Measurements from ENCODE around the gene ADCY2.
A peak's percentile ranks its signal among the peaks of the same experiment; 100 is the strongest.

The ADCY2 gene

GRCh38 chr5:7728076-7728475 is 332.1 kb downstream of the ADCY2 start:
- Histone ChIP-seq H3K27ac (ENCODE audit: low read depth, low read length) (no peak overlapping the region), H3K79me2 (ENCODE audit: control insufficient read depth, low read length) (no peaks in the 10 kb centered on the region), H3K36me3 (ENCODE audit: control insufficient read depth, low read length) (no peaks in the 10 kb centered on the region), H3K9me3 (ENCODE audit: control insufficient read depth, insufficient read depth, low read length) (no peaks in the 10 kb centered on the region), H3K9me2 (replicated peaks; ENCODE audit: control insufficient read depth, low read length) (no peaks in the 10 kb centered on the region), H3K27me3 (ENCODE audit: control insufficient read depth, low read length) (no peaks in the 10 kb centered on the region), H3F3A (ENCODE audit: control insufficient read depth, insufficient read depth) (no peaks in the 10 kb centered on the region), H4K20me1 (ENCODE audit: control insufficient read depth, insufficient read depth, low read depth, low read length) (no peaks in the 10 kb centered on the region), H3K4me1 (ENCODE audit: control insufficient read depth, low read length) (no peaks in the 10 kb centered on the region), H3K4me3 (ENCODE audit: low read length) (no peak overlapping the region), H3K4me2 (ENCODE audit: low read length) (no peak overlapping the region)
- no peak for TF ChIP-seq EZH2phosphoT487 (IDR thresholded peaks at IDR 0.05; ENCODE audit: borderline replicate concordance, low read length)

DNA sequence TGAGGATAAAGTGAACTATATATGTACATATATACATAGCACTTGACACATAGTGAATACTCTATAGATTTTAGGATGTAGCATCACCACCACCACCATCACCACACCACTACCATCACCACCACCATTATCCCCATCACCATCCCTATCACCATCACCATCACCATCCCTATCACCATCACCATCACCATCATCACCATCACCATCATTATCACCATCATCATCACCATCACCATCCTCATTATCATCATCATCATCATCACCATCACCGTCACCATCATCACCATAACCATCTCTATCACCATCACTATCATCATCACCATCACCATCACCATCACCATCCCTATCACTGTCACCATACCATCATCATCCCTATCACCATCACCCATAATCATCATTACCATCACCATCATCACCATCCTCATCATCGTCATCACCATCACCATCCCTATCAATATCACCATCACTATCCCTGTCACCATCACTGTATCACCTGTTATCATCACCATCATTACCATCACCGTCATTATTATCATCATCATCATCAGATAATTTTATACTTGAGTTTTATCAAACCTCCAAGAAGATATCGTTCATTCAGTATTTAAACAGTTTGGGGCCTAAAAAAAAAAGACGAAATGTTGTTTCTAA is 345.6 kb downstream of the ADCY2 start:
- no peaks in the 10 kb centered on the region for H3F3A ChIP-seq (ENCODE audit: control insufficient read depth, insufficient read depth)
- H3K36me3 ChIP-seq (ENCODE audit: control insufficient read depth, low read length): no peaks in the 10 kb centered on the region
- no peak overlapping the region for H3K27ac ChIP-seq (ENCODE audit: low read depth, low read length)
- no peaks in the 10 kb centered on the region for H3K27me3 ChIP-seq (ENCODE audit: control insufficient read depth, low read length)
- H3K9me3 ChIP-seq (ENCODE audit: control insufficient read depth, insufficient read depth, low read length): no peaks in the 10 kb centered on the region
- no peaks in the 10 kb centered on the region for H3K79me2 ChIP-seq (ENCODE audit: control insufficient read depth, low read length)
- H4K20me1 ChIP-seq (ENCODE audit: control insufficient read depth, insufficient read depth, low read depth, low read length): 0 out of 2 replicates have a peak, but pooled peaks cover 2% of the 10 kb centered on the region
- no peaks in the 10 kb centered on the region for H3K9me2 ChIP-seq (replicated peaks; ENCODE audit: control insufficient read depth, low read length)
- H3K4me3 ChIP-seq (ENCODE audit: low read length): no peak overlapping the region
- H3K4me2 ChIP-seq (ENCODE audit: low read length): no peak overlapping the region
- no peak for TF ChIP-seq EZH2phosphoT487 (IDR thresholded peaks at IDR 0.05; ENCODE audit: borderline replicate concordance, low read length)
- TF ChIP-seq, protein P1, sequence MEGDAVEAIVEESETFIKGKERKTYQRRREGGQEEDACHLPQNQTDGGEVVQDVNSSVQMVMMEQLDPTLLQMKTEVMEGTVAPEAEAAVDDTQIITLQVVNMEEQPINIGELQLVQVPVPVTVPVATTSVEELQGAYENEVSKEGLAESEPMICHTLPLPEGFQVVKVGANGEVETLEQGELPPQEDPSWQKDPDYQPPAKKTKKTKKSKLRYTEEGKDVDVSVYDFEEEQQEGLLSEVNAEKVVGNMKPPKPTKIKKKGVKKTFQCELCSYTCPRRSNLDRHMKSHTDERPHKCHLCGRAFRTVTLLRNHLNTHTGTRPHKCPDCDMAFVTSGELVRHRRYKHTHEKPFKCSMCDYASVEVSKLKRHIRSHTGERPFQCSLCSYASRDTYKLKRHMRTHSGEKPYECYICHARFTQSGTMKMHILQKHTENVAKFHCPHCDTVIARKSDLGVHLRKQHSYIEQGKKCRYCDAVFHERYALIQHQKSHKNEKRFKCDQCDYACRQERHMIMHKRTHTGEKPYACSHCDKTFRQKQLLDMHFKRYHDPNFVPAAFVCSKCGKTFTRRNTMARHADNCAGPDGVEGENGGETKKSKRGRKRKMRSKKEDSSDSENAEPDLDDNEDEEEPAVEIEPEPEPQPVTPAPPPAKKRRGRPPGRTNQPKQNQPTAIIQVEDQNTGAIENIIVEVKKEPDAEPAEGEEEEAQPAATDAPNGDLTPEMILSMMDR (IDR thresholded peaks at IDR 0.05; ENCODE audit: low read depth, low read length, poor library complexity, severe bottlenecking): no peak
- H3K4me1 ChIP-seq (ENCODE audit: control insufficient read depth, low read length): no peaks in the 10 kb centered on the region

GRCh38 chr5:7742241-7742656 is 346.3 kb downstream of the ADCY2 start:
- H3K4me3 ChIP-seq (ENCODE audit: low read length): no peak overlapping the region
- TF ChIP-seq, protein P1 (IDR thresholded peaks at IDR 0.05; ENCODE audit: low read depth, low read length, poor library complexity, severe bottlenecking): no peak
- no peak for TF ChIP-seq EZH2phosphoT487 (IDR thresholded peaks at IDR 0.05; ENCODE audit: borderline replicate concordance, low read length)
- H3K9me3 ChIP-seq (ENCODE audit: control insufficient read depth, insufficient read depth, low read length): no peaks in the 10 kb centered on the region
- no peaks in the 10 kb centered on the region for H3K4me1 ChIP-seq (ENCODE audit: control insufficient read depth, low read length)
- no peaks in the 10 kb centered on the region for H3K36me3 ChIP-seq (ENCODE audit: control insufficient read depth, low read length)
- no peaks in the 10 kb centered on the region for H3K9me2 ChIP-seq (replicated peaks; ENCODE audit: control insufficient read depth, low read length)
- H3K27ac ChIP-seq (ENCODE audit: low read depth, low read length): no peak overlapping the region
- no peaks in the 10 kb centered on the region for H3K27me3 ChIP-seq (ENCODE audit: control insufficient read depth, low read length)
- no peaks in the 10 kb centered on the region for H3K79me2 ChIP-seq (ENCODE audit: control insufficient read depth, low read length)
- no peaks in the 10 kb centered on the region for H3F3A ChIP-seq (ENCODE audit: control insufficient read depth, insufficient read depth)
- no peak overlapping the region for H3K4me2 ChIP-seq (ENCODE audit: low read length)
- H4K20me1 ChIP-seq (ENCODE audit: control insufficient read depth, insufficient read depth, low read depth, low read length): 0 out of 2 replicates have a peak, but pooled peaks cover 2% of the 10 kb centered on the region

DNA sequence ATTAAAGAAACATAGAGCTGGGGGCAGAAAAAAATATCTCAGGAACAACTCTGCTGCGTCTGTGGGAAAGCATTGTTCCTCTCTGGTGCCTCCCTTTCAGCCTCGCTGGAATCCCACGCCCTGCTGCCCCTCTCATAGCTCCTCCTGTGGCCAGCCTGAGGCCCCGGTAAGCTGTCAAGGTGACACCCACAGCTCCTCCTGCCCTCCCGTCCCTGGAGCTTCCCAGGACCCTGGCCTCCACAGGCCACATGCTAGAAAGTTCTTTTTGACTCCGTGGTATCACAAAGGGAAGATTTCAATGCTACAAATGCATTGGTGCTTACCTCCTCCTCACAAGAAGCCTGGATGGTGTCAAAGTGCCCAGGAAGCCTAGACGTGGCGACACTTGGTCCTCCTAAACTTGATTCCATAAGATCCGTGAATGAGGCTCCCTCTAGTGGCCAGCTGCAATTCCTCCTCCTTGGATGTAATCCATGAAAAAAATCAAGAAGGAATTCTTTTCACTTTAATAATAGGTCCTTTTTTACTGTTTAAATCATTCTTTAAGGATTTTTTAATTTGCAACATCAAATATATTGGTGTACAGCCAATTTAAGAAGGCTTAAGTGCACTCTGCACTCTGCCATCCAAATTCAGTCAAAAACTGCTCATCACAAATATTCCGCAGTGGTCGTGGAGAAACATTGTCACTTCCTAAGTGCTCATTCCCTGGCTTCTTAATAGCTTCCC is 350.1 kb downstream of the ADCY2 start:
- no peaks in the 10 kb centered on the region for H3K27me3 ChIP-seq (ENCODE audit: control insufficient read depth, low read length)
- no peaks in the 10 kb centered on the region for H3F3A ChIP-seq (ENCODE audit: control insufficient read depth, insufficient read depth)
- H3K36me3 ChIP-seq (ENCODE audit: control insufficient read depth, low read length): no peaks in the 10 kb centered on the region
- H3K4me2 ChIP-seq (ENCODE audit: low read length): no peak overlapping the region
- H4K20me1 ChIP-seq (ENCODE audit: control insufficient read depth, insufficient read depth, low read depth, low read length): 0 out of 2 replicates have a peak, but pooled peaks cover 2% of the 10 kb centered on the region
- no peaks in the 10 kb centered on the region for H3K9me3 ChIP-seq (ENCODE audit: control insufficient read depth, insufficient read depth, low read length)
- no peak overlapping the region for H3K27ac ChIP-seq (ENCODE audit: low read depth, low read length)
- no peaks in the 10 kb centered on the region for H3K9me2 ChIP-seq (replicated peaks; ENCODE audit: control insufficient read depth, low read length)
- no peaks in the 10 kb centered on the region for H3K79me2 ChIP-seq (ENCODE audit: control insufficient read depth, low read length)
- H3K4me3 ChIP-seq (ENCODE audit: low read length): no peak overlapping the region
- TF ChIP-seq EZH2phosphoT487 (IDR thresholded peaks at IDR 0.05; ENCODE audit: borderline replicate concordance, low read length): no peak
- TF ChIP-seq, protein P1 (IDR thresholded peaks at IDR 0.05; ENCODE audit: low read depth, low read length, poor library complexity, severe bottlenecking): peak; percentile 88
- H3K4me1 ChIP-seq (ENCODE audit: control insufficient read depth, low read length): no peaks in the 10 kb centered on the region

Measured in DOHH2 (cell line).